ENCODE results near the gene SKAP2. TPM values are rescaled to one million over a fixed set of nuclear protein-coding genes. Genes with fewer than 3 reads are reported as not detected.

Gene SKAP2
- total and polyA plus RNA-seq, 2 experiments from 2014 or later, result 2.5 to 4.4 TPM

DNA sequence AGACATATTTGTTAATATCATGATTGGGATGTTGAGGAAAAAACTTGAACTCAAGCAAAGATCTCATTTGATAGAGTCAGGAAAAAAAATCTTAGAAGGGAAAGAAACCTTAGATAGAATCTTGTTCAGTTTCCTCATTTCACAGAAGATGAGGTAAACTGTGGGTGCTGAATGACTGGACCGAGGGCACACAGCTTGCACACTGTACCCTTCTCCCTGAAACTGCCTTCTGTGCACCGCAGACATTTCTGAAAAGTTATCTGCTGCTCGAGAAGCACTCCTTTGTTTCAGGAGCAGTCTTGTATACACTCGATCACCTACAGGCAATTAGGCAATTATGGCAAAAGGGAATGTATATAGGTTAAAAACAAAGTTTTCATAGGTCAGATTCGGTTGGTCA lies 167.4 kb downstream of the SKAP2 start:
- H3K9me3 Mint-ChIP-seq, result no peaks in the 10 kb centered on the region
- Histone ChIP-seq H3K9me2 (ENCODE audit: insufficient read depth) (no peaks in the 10 kb centered on the region), H3K4me2 (no peak overlapping the region), H3K4me3 (no peak overlapping the region), H3K27ac (ENCODE audit: low read depth) (no peak overlapping the region), H3K36me3 (ENCODE audit: insufficient read depth) (no peaks in the 10 kb centered on the region), H3K79me2 (replicated peaks; ENCODE audit: insufficient read depth) (no peaks in the 10 kb centered on the region), H4K20me1 (replicated peaks; ENCODE audit: insufficient read depth) (no peaks in the 10 kb centered on the region), H3F3A (replicated peaks; ENCODE audit: low read depth) (no peaks in the 10 kb centered on the region), H2AFZ (no peak overlapping the region), H3K4me1 (ENCODE audit: insufficient read depth) (peaks cover 9% of the 10 kb centered on the region; the same call in 1 of the 2 replicates), H3K27me3 (ENCODE audit: insufficient read depth) (no peaks in the 10 kb centered on the region)
- no peaks in the 10 kb centered on the region for H3K36me3 Mint-ChIP-seq (ENCODE audit: low read depth)
- TF ChIP-seq ZNF331 (CRISPR knock-in tag; IDR thresholded peaks at IDR 0.05; ENCODE audit: low read depth), result no peak
- TF ChIP-seq JUNB (IDR thresholded peaks at IDR 0.05; ENCODE audit: unreplicated experiment), result no peak
- TF ChIP-seq, protein P1, sequence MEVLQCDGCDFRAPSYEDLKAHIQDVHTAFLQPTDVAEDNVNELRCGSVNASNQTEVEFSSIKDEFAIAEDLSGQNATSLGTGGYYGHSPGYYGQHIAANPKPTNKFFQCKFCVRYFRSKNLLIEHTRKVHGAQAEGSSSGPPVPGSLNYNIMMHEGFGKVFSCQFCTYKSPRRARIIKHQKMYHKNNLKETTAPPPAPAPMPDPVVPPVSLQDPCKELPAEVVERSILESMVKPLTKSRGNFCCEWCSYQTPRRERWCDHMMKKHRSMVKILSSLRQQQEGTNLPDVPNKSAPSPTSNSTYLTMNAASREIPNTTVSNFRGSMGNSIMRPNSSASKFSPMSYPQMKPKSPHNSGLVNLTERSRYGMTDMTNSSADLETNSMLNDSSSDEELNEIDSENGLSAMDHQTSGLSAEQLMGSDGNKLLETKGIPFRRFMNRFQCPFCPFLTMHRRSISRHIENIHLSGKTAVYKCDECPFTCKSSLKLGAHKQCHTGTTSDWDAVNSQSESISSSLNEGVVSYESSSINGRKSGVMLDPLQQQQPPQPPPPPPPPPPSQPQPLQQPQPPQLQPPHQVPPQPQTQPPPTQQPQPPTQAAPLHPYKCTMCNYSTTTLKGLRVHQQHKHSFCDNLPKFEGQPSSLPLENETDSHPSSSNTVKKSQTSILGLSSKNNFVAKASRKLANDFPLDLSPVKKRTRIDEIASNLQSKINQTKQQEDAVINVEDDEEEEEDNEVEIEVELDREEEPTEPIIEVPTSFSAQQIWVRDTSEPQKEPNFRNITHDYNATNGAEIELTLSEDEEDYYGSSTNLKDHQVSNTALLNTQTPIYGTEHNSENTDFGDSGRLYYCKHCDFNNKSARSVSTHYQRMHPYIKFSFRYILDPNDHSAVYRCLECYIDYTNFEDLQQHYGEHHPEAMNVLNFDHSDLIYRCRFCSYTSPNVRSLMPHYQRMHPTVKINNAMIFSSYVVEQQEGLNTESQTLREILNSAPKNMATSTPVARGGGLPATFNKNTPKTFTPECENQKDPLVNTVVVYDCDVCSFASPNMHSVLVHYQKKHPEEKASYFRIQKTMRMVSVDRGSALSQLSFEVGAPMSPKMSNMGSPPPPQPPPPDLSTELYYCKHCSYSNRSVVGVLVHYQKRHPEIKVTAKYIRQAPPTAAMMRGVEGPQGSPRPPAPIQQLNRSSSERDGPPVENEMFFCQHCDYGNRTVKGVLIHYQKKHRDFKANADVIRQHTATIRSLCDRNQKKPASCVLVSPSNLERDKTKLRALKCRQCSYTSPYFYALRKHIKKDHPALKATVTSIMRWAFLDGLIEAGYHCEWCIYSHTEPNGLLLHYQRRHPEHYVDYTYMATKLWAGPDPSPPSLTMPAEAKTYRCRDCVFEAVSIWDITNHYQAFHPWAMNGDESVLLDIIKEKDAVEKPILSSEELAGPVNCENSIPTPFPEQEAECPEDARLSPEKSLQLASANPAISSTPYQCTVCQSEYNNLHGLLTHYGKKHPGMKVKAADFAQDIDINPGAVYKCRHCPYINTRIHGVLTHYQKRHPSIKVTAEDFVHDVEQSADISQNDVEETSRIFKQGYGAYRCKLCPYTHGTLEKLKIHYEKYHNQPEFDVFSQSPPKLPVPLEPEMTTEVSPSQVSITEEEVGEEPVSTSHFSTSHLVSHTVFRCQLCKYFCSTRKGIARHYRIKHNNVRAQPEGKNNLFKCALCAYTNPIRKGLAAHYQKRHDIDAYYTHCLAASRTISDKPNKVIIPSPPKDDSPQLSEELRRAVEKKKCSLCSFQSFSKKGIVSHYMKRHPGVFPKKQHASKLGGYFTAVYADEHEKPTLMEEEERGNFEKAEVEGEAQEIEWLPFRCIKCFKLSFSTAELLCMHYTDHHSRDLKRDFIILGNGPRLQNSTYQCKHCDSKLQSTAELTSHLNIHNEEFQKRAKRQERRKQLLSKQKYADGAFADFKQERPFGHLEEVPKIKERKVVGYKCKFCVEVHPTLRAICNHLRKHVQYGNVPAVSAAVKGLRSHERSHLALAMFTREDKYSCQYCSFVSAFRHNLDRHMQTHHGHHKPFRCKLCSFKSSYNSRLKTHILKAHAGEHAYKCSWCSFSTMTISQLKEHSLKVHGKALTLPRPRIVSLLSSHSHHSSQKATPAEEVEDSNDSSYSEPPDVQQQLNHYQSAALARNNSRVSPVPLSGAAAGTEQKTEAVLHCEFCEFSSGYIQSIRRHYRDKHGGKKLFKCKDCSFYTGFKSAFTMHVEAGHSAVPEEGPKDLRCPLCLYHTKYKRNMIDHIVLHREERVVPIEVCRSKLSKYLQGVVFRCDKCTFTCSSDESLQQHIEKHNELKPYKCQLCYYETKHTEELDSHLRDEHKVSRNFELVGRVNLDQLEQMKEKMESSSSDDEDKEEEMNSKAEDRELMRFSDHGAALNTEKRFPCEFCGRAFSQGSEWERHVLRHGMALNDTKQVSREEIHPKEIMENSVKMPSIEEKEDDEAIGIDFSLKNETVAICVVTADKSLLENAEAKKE (CRISPR knock-in tag; IDR thresholded peaks at IDR 0.05), result no peak
- TF ChIP-seq, protein P2, sequence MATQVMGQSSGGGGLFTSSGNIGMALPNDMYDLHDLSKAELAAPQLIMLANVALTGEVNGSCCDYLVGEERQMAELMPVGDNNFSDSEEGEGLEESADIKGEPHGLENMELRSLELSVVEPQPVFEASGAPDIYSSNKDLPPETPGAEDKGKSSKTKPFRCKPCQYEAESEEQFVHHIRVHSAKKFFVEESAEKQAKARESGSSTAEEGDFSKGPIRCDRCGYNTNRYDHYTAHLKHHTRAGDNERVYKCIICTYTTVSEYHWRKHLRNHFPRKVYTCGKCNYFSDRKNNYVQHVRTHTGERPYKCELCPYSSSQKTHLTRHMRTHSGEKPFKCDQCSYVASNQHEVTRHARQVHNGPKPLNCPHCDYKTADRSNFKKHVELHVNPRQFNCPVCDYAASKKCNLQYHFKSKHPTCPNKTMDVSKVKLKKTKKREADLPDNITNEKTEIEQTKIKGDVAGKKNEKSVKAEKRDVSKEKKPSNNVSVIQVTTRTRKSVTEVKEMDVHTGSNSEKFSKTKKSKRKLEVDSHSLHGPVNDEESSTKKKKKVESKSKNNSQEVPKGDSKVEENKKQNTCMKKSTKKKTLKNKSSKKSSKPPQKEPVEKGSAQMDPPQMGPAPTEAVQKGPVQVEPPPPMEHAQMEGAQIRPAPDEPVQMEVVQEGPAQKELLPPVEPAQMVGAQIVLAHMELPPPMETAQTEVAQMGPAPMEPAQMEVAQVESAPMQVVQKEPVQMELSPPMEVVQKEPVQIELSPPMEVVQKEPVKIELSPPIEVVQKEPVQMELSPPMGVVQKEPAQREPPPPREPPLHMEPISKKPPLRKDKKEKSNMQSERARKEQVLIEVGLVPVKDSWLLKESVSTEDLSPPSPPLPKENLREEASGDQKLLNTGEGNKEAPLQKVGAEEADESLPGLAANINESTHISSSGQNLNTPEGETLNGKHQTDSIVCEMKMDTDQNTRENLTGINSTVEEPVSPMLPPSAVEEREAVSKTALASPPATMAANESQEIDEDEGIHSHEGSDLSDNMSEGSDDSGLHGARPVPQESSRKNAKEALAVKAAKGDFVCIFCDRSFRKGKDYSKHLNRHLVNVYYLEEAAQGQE (IDR thresholded peaks at IDR 0.05; ENCODE audit: unreplicated experiment), result no peak
- TF ChIP-seq, protein P3, sequence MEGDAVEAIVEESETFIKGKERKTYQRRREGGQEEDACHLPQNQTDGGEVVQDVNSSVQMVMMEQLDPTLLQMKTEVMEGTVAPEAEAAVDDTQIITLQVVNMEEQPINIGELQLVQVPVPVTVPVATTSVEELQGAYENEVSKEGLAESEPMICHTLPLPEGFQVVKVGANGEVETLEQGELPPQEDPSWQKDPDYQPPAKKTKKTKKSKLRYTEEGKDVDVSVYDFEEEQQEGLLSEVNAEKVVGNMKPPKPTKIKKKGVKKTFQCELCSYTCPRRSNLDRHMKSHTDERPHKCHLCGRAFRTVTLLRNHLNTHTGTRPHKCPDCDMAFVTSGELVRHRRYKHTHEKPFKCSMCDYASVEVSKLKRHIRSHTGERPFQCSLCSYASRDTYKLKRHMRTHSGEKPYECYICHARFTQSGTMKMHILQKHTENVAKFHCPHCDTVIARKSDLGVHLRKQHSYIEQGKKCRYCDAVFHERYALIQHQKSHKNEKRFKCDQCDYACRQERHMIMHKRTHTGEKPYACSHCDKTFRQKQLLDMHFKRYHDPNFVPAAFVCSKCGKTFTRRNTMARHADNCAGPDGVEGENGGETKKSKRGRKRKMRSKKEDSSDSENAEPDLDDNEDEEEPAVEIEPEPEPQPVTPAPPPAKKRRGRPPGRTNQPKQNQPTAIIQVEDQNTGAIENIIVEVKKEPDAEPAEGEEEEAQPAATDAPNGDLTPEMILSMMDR (conservative IDR thresholded peaks at IDR 0.05; ENCODE audit: low read depth in 2 of 2), result no peak
- no peak for TF ChIP-seq CREB1 (CRISPR knock-in tag; IDR thresholded peaks at IDR 0.05; ENCODE audit: low read depth)
- no peak for TF ChIP-seq EZH2 (IDR thresholded peaks at IDR 0.05; ENCODE audit: low read depth, unreplicated experiment)
- no peak for TF ChIP-seq EZH2phosphoT487 (IDR thresholded peaks at IDR 0.05; ENCODE audit: unreplicated experiment)
- no peak for TF ChIP-seq POLR2AphosphoS5 (IDR thresholded peaks at IDR 0.05; ENCODE audit: low read depth)
- TF ChIP-seq NANOG (IDR thresholded peaks at IDR 0.05; ENCODE audit: borderline replicate concordance), result no peak
- TF ChIP-seq STAT1 (IDR thresholded peaks at IDR 0.05; ENCODE audit: unreplicated experiment), result no peak
- TF ChIP-seq, protein P4, sequence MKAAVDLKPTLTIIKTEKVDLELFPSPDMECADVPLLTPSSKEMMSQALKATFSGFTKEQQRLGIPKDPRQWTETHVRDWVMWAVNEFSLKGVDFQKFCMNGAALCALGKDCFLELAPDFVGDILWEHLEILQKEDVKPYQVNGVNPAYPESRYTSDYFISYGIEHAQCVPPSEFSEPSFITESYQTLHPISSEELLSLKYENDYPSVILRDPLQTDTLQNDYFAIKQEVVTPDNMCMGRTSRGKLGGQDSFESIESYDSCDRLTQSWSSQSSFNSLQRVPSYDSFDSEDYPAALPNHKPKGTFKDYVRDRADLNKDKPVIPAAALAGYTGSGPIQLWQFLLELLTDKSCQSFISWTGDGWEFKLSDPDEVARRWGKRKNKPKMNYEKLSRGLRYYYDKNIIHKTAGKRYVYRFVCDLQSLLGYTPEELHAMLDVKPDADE (IDR thresholded peaks at IDR 0.05), result no peak
- TF ChIP-seq ZNF114 (CRISPR knock-in tag; IDR thresholded peaks at IDR 0.05), result no peak
- ATAC-seq, result no peak
- H3K4me3 Mint-ChIP-seq, result no peak overlapping the region
- peaks cover 11% of the 10 kb centered on the region for H3K4me1 Mint-ChIP-seq
- no peak for DNase-seq (ENCODE audit: low spot score)
- H3K27me3 Mint-ChIP-seq (ENCODE audit: insufficient read depth, low read depth, poor library complexity), result no peaks in the 10 kb centered on the region
- H3K27ac Mint-ChIP-seq, result no peak overlapping the region

All from GM23338 (cell line).